Ascending aorta (tissue), 2 donors: ENCODE results near the gene AKNA. TPM values are rescaled to one million over a fixed set of nuclear protein-coding genes. Genes with fewer than 3 reads are reported as not detected.

ENCODE experiments used
- DNase-seq, 2 donors: peaks; one replicate each; pipeline ENCODE4 v3.0.0-alpha.2; 2019; ENCODE audit warnings: low spot score in 2 of 2
- H3K27ac ChIP-seq, 2 donors: fragments of 200-600 bp; sonication (generic); one replicate each; pipeline ENCODE4 v1.5.1; 2016 to 2017; ENCODE audit warnings: mild to moderate bottlenecking in 1 of 2
- H3K27me3 ChIP-seq: fragments of 200-600 bp; sonication (generic); one replicate; pipeline ENCODE4 v1.5.1; 2017
- H3K36me3 ChIP-seq, 2 donors: fragments of 200-600 bp; sonication (generic); one replicate each; pipeline ENCODE4 v1.5.1; 2016
- H3K4me1 ChIP-seq, 2 donors: fragments of 200-600 bp; sonication (generic); one replicate each; pipeline ENCODE4 v1.5.1; 2016 to 2017; ENCODE audit warnings: mild to moderate bottlenecking in 1 of 2
- H3K4me3 ChIP-seq, 2 donors: fragments of 200-600 bp; sonication (generic); one replicate each; pipeline ENCODE4 v1.5.1; 2016 to 2017; ENCODE audit warnings: mild to moderate bottlenecking in 1 of 2
- H3K9me3 ChIP-seq, 2 donors: fragments of 200-600 bp; sonication (generic); one replicate each; pipeline ENCODE4 v1.5.1; 2016
- CTCF ChIP-seq, 3 experiments: fragments of 200-600 bp in 2 of 3; fragments of 450-650 bp in 1 of 3; sonication (generic) in 2 of 3; IDR thresholded peaks; one replicate each; pipeline ENCODE4 v1.5.1; 2016 to 2019; ENCODE audit warnings: antibody characterized with exemption in 3 of 3, mild to moderate bottlenecking in 1 of 3, moderate library complexity in 1 of 3
- intact Hi-C: fragments of 100-400 bp; cut with DNase I; formaldehyde crosslinking; loops from one replicate; pipeline ENCODE4 v1.15.1; 2023
- total RNA-seq: library from RNA; depleted of rRNA; stranded (reverse); fragments of >200 nt; gene quantifications from one replicate; pipeline ENCODE4 v1.1.0, GENCODE V29; 2016

Gene AKNA
- total RNA-seq, 1 donor from 2014 or later = 87.9 TPM

GRCh38 chr9:114287763-114288192 is 100.0 kb downstream of the AKNA start:
- Histone ChIP-seq H3K4me3 (no peak overlapping the region), H3K4me1 (peaks cover 0 to 4% of the 10 kb centered on the region in 2 donors), H3K9me3 (no peaks in the 10 kb centered on the region), H3K27me3 (no peaks in the 10 kb centered on the region), H3K27ac (no peak overlapping the region), H3K36me3 (no peaks in the 10 kb centered on the region)
- DNase-seq = peak; percentile 1 to 52
- no peak for TF ChIP-seq CTCF (IDR thresholded peaks at IDR 0.05)
- intact Hi-C loops = no loop called here

GRCh38 chr9:114287001-114287762 is 100.6 kb downstream of the AKNA start:
- intact Hi-C loops = no loop called here
- Histone ChIP-seq H3K27me3 (no peaks in the 10 kb centered on the region), H3K36me3 (no peaks in the 10 kb centered on the region), H3K4me3 (no peak overlapping the region), H3K9me3 (no peaks in the 10 kb centered on the region), H3K4me1 (peaks cover 0 to 4% of the 10 kb centered on the region in 2 donors), H3K27ac (no peak overlapping the region)
- no peak for TF ChIP-seq CTCF (IDR thresholded peaks at IDR 0.05)
- DNase-seq = peak; percentile 4 to 53

GRCh38 chr9:114286146-114286679 is 101.6 kb downstream of the AKNA start:
- intact Hi-C loops = no loop called here
- peak; percentile 1 to 37 for DNase-seq
- H3K27ac ChIP-seq = no peak overlapping the region
- H3K4me1 ChIP-seq = peaks cover 0 to 4% of the 10 kb centered on the region in 2 donors
- TF ChIP-seq CTCF (IDR thresholded peaks at IDR 0.05) = no peak
- H3K36me3 ChIP-seq = no peaks in the 10 kb centered on the region
- H3K4me3 ChIP-seq = no peak overlapping the region
- H3K9me3 ChIP-seq = no peaks in the 10 kb centered on the region
- no peaks in the 10 kb centered on the region for H3K27me3 ChIP-seq

GRCh38 chr9:114285166-114285867 is 102.5 kb downstream of the AKNA start:
- no peak overlapping the region for H3K4me3 ChIP-seq
- peaks cover 0 to 4% of the 10 kb centered on the region in 2 donors for H3K4me1 ChIP-seq
- no peaks in the 10 kb centered on the region for H3K36me3 ChIP-seq
- no peak for TF ChIP-seq CTCF (IDR thresholded peaks at IDR 0.05)
- H3K9me3 ChIP-seq = no peaks in the 10 kb centered on the region
- H3K27ac ChIP-seq = no peak overlapping the region
- intact Hi-C loops = no loop called here
- H3K27me3 ChIP-seq = no peaks in the 10 kb centered on the region
- peak; percentile 10 to 68 for DNase-seq

GRCh38 chr9:114284316-114285060 is 103.3 kb downstream of the AKNA start:
- peak; percentile 5 to 58 for DNase-seq

More at GRCh38 chr9:114284316-114285060, 103.3 kb downstream of the AKNA start:
- peaks cover 0 to 5% of the 10 kb centered on the region in 2 donors for H3K4me1 ChIP-seq
- no peak for TF ChIP-seq CTCF (IDR thresholded peaks at IDR 0.05)
- no peaks in the 10 kb centered on the region for H3K9me3 ChIP-seq
- H3K36me3 ChIP-seq = no peaks in the 10 kb centered on the region
- H3K4me3 ChIP-seq = no peak overlapping the region
- intact Hi-C loops = no loop called here
- H3K27me3 ChIP-seq = no peaks in the 10 kb centered on the region
- H3K27ac ChIP-seq = no peak overlapping the region
